HCT116 (cell line): ENCODE results near the gene STAT2.

Experiments used
- CEBPB ChIP-seq: IDR thresholded peaks from 2 replicates; pipeline ENCODE4 v1.6.1; 2012; ENCODE audit warnings: low read depth
- EZH2 ChIP-seq: fragments of 200-600 bp; sonication (generic); IDR thresholded peaks from 2 replicates; pipeline ENCODE4 v1.6.1; 2017; ENCODE audit warnings: antibody characterized with exemption, mixed run types
- EZH2phosphoT487 ChIP-seq: fragments of 200-600 bp; IDR thresholded peaks from 2 replicates; pipeline ENCODE4 v1.6.1; 2018; ENCODE audit warnings: antibody characterized with exemption, borderline replicate concordance
- FOSL1 ChIP-seq: IDR thresholded peaks from 2 replicates; pipeline ENCODE4 v1.6.1; 2012; ENCODE audit warnings: low read depth
- JUND ChIP-seq: IDR thresholded peaks from 2 replicates; pipeline ENCODE4 v1.6.1; 2012
- POLR2A ChIP-seq: IDR thresholded peaks from 2 replicates; pipeline ENCODE4 v1.7.0; 2011; ENCODE audit warnings: borderline replicate concordance; ENCODE audit not compliant: insufficient read depth, insufficient read length; ENCODE audit errors: extremely low read depth
- POLR2AphosphoS5 ChIP-seq: IDR thresholded peaks from 2 replicates; pipeline ENCODE4 v1.6.1; 2011; ENCODE audit warnings: mild to moderate bottlenecking, low read depth, low read length, moderate library complexity
- RAD21 ChIP-seq: IDR thresholded peaks from 2 replicates; pipeline ENCODE4 v1.6.1; 2012; ENCODE audit warnings: low read depth, mild to moderate bottlenecking
- SIN3A ChIP-seq: IDR thresholded peaks from 2 replicates; pipeline ENCODE4 v1.6.1; 2012; ENCODE audit warnings: low read depth
- ZNF274 ChIP-seq: fragments of 200-500 bp; sonication (Bioruptor generic); IDR thresholded peaks from 2 replicates; pipeline ENCODE4 v1.6.1; 2014; ENCODE audit warnings: mild to moderate bottlenecking, low read depth, low read length, inconsistent platforms
- TF ChIP-seq, protein P1 (sequence below), 3 experiments: fragments of 200-600 bp in 1 of 3; sonication (generic) in 1 of 3; IDR thresholded peaks in 2 of 3; conservative IDR thresholded peaks in 1 of 3; 2 replicates each; pipeline ENCODE4 v1.5.1; 2012 to 2017; ENCODE audit warnings: low read depth in 2 of 3, low read length in 2 of 3, antibody characterized with exemption in 1 of 3, borderline replicate concordance in 1 of 3, control low read depth in 1 of 3, mild to moderate bottlenecking in 1 of 3, mixed read lengths in 1 of 3, mixed run types in 1 of 3, moderate library complexity in 1 of 3; ENCODE audit not compliant: insufficient read depth in 1 of 3
- TF ChIP-seq, protein P2 (sequence below): IDR thresholded peaks from 2 replicates; pipeline ENCODE4 v1.6.1; 2012
- TF ChIP-seq, protein P3 (sequence below): IDR thresholded peaks from 2 replicates; pipeline ENCODE4 v1.6.1; 2012
- TF ChIP-seq, protein P4 (sequence below): IDR thresholded peaks from 2 replicates; pipeline ENCODE4 v1.6.1; 2012; ENCODE audit warnings: low read depth

DNA sequence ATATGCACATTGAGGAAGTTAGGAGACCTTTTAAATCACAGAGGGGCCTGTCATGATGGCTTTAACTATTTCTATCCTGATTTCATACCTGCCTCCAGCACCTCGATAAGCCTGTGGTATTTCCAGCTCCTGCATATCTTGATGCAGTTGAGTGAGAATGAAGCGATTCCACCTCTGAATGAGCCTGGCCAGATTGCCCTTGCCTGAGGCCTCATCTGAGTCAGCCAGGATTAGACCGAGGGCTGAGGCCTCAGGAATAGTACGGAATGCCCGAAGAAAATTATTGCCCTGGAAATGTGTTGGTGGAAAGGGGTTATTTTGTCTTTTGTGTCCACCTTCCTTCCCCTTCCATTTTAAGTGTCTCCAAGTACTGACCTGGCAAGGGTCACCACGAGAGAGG is 35.7 kb downstream of the STAT2 start:
- TF ChIP-seq POLR2A = no peak
- TF ChIP-seq, protein P1, sequence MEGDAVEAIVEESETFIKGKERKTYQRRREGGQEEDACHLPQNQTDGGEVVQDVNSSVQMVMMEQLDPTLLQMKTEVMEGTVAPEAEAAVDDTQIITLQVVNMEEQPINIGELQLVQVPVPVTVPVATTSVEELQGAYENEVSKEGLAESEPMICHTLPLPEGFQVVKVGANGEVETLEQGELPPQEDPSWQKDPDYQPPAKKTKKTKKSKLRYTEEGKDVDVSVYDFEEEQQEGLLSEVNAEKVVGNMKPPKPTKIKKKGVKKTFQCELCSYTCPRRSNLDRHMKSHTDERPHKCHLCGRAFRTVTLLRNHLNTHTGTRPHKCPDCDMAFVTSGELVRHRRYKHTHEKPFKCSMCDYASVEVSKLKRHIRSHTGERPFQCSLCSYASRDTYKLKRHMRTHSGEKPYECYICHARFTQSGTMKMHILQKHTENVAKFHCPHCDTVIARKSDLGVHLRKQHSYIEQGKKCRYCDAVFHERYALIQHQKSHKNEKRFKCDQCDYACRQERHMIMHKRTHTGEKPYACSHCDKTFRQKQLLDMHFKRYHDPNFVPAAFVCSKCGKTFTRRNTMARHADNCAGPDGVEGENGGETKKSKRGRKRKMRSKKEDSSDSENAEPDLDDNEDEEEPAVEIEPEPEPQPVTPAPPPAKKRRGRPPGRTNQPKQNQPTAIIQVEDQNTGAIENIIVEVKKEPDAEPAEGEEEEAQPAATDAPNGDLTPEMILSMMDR (IDR thresholded peaks at IDR 0.05 in 2 of 3, conservative IDR thresholded peaks at IDR 0.05 in 1 of 3; ENCODE audit: borderline replicate concordance in 1 of 3, insufficient read depth in 1 of 3, low read depth in 2 of 3, low read length in 2 of 3) = no peak
- no peak for TF ChIP-seq EZH2
- TF ChIP-seq, protein P2, sequence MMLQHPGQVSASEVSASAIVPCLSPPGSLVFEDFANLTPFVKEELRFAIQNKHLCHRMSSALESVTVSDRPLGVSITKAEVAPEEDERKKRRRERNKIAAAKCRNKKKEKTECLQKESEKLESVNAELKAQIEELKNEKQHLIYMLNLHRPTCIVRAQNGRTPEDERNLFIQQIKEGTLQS = no peak
- TF ChIP-seq FOSL1 = no peak
- TF ChIP-seq SIN3A = no peak
- no peak for TF ChIP-seq POLR2AphosphoS5
- no peak for TF ChIP-seq RAD21
- TF ChIP-seq, protein P3, sequence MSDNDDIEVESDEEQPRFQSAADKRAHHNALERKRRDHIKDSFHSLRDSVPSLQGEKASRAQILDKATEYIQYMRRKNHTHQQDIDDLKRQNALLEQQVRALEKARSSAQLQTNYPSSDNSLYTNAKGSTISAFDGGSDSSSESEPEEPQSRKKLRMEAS = no peak
- TF ChIP-seq, protein P4, sequence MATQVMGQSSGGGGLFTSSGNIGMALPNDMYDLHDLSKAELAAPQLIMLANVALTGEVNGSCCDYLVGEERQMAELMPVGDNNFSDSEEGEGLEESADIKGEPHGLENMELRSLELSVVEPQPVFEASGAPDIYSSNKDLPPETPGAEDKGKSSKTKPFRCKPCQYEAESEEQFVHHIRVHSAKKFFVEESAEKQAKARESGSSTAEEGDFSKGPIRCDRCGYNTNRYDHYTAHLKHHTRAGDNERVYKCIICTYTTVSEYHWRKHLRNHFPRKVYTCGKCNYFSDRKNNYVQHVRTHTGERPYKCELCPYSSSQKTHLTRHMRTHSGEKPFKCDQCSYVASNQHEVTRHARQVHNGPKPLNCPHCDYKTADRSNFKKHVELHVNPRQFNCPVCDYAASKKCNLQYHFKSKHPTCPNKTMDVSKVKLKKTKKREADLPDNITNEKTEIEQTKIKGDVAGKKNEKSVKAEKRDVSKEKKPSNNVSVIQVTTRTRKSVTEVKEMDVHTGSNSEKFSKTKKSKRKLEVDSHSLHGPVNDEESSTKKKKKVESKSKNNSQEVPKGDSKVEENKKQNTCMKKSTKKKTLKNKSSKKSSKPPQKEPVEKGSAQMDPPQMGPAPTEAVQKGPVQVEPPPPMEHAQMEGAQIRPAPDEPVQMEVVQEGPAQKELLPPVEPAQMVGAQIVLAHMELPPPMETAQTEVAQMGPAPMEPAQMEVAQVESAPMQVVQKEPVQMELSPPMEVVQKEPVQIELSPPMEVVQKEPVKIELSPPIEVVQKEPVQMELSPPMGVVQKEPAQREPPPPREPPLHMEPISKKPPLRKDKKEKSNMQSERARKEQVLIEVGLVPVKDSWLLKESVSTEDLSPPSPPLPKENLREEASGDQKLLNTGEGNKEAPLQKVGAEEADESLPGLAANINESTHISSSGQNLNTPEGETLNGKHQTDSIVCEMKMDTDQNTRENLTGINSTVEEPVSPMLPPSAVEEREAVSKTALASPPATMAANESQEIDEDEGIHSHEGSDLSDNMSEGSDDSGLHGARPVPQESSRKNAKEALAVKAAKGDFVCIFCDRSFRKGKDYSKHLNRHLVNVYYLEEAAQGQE = no peak
- no peak for TF ChIP-seq EZH2phosphoT487
- no peak for TF ChIP-seq CEBPB
- TF ChIP-seq JUND = no peak
- no peak for TF ChIP-seq ZNF274
